ENCODE measurements around the gene FOXC2. TPM values are rescaled to one million over a fixed set of nuclear protein-coding genes. Genes with fewer than 3 reads are reported as not detected.

The FOXC2 gene
- total and polyA plus RNA-seq, 10 of the 15 experiments (the other 5 are each of a cell fraction or from before 2014, with no cell fraction given): not detected

DNA sequence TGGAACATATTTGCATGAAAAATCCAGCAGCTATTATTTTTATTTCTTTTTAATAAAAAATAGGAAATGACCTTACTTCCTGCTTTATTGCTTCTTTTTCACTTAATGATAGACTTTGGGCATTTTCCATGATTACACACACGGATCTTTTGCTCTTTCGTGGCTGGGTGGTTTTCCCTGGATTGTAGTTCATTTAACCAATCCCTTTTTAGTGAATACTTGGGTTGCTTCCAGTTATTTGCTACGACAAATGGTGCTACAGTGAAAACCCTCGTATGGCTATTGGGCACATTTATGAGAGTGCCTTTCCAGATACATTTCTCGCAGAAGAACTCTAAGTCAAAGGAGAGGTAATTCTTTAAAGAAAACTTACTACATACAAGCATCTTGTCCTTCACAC is 50.3 kb downstream of the FOXC2 start (continued):
- TF ChIP-seq RFX5 (IDR thresholded peaks at IDR 0.05; ENCODE audit: low read depth, low read length) (no peak), CBX5 (IDR thresholded peaks at IDR 0.05; ENCODE audit: low read depth) (no peak), CREM (IDR thresholded peaks at IDR 0.05; ENCODE audit: low read depth) (no peak), IRF5 (IDR thresholded peaks at IDR 0.05; ENCODE audit: borderline replicate concordance) (no peak)

DNA sequence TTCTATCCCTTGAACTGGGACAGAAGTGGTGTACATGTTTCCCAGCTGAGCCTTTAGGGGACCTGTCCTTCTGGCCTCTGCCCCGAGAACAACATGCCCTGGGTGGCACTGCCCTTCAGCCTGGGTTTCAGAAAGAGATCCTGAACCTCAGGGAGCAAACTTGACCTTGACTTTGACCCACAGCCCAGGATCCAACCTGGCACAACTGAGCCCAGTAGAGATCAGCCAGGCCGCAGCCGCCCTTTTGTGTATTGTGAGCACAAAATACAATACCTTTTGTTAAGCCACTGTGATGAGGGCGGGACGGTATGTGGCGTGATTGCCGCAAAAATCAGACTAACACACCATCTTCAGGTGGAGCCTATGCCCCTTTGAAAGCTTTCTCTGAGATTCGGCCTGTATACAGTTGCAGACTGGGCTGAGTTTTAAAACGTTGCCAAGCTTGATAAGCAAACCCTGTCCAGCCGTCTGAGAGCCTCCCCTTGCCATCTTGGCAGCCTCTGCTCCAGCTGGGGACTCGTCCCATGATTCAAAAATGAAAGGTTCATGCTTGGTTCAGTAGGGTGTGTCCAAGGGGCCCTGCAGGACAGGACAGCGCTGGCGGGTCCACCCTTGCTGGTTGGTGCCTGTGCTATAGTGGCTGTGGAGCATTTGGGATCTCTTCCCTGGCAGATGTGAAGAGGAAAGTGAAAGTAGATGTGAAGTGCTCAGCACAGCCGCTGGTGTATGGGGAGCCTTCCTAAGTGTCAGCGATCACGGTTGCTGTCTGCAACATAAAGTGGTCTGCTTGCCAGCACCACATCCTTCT is 52.0 kb downstream of the FOXC2 start:
- in situ Hi-C loops (cut with MboI): no loop called here
- Histone ChIP-seq H3K36me3 (ENCODE audit: control insufficient read depth in 2 of 2, insufficient read depth in 2 of 2, low read length in 1 of 2) (no peaks in the 10 kb centered on the region), H3K4me1 (ENCODE audit: control insufficient read depth, insufficient read depth, low read length) (no peaks in the 10 kb centered on the region), H3K4me3 (no peak overlapping the region), H3K4me2 (ENCODE audit: control insufficient read depth, insufficient read depth) (no peak overlapping the region), H2AFZ (ENCODE audit: control insufficient read depth, low read depth, low read length) (no peak overlapping the region), H3K79me2 (ENCODE audit: control insufficient read depth, insufficient read depth, low read length) (no peaks in the 10 kb centered on the region), H3K9me3 (replicated peaks; ENCODE audit: control insufficient read depth, insufficient read depth, low read length) (no peaks in the 10 kb centered on the region), H3K9ac (ENCODE audit: control insufficient read depth, insufficient read depth, low read length) (no peak overlapping the region), H3K27ac (ENCODE audit: control insufficient read depth, insufficient read depth) (no peak overlapping the region), H3K27me3 (replicated peaks in 1 of 2; ENCODE audit: control insufficient read depth in 2 of 2, insufficient read depth in 2 of 2, low read length in 1 of 2) (no peaks in the 10 kb centered on the region; a peak in 1 of 4 replicates), H4K20me1 (ENCODE audit: control insufficient read depth, insufficient read depth) (no peaks in the 10 kb centered on the region)
- no TSS peak for BruUV-seq (replicated peaks)
- intact Hi-C loops (cut with micrococcal nuclease; ENCODE audit: unreplicated experiment): no loop called here
- FAIRE-seq (no peak), DNase-seq (ENCODE audit: low read depth, low spot score) (no peak), ATAC-seq (no peak)
- ChIA-PET POLR2A (no interaction called here), CTCF (no interaction called here), RAD21 (ENCODE audit: unreplicated experiment) (no interaction called here), SMC1A (ENCODE audit: uncharacterized antibody, unreplicated experiment) (interaction anchor here (1.0 kb wide), 1 partner anchor 12 kb away, joined by 3 read pairs; no protein-coding TSS in a partner anchor)
- WGBS (ENCODE audit: insufficient coverage, insufficient replicate concordance, low lambda C conversion rate, missing lambda C conversion rate): 54% methylated on average over 16 of the region's 16 CpGs
- TF ChIP-seq SMAD1 (IDR thresholded peaks at IDR 0.05; ENCODE audit: low read depth, partially characterized antibody): no peak
- TF ChIP-seq YY1 (IDR thresholded peaks at IDR 0.05; ENCODE audit: low read depth, low read length): no peak
- TF ChIP-seq TBL1XR1 (IDR thresholded peaks at IDR 0.05; ENCODE audit: low read depth, low read length): no peak
- no peak for TF ChIP-seq RUNX3 (IDR thresholded peaks at IDR 0.05; ENCODE audit: low read length)
- no peak for TF ChIP-seq EP300 (IDR thresholded peaks at IDR 0.05; ENCODE audit: borderline replicate concordance in 1 of 2, control insufficient read depth in 1 of 2, low read depth in 2 of 2, low read length in 2 of 2)
- TF ChIP-seq SMAD5 (IDR thresholded peaks at IDR 0.05; ENCODE audit: low read depth): no peak
- TF ChIP-seq, protein P1, sequence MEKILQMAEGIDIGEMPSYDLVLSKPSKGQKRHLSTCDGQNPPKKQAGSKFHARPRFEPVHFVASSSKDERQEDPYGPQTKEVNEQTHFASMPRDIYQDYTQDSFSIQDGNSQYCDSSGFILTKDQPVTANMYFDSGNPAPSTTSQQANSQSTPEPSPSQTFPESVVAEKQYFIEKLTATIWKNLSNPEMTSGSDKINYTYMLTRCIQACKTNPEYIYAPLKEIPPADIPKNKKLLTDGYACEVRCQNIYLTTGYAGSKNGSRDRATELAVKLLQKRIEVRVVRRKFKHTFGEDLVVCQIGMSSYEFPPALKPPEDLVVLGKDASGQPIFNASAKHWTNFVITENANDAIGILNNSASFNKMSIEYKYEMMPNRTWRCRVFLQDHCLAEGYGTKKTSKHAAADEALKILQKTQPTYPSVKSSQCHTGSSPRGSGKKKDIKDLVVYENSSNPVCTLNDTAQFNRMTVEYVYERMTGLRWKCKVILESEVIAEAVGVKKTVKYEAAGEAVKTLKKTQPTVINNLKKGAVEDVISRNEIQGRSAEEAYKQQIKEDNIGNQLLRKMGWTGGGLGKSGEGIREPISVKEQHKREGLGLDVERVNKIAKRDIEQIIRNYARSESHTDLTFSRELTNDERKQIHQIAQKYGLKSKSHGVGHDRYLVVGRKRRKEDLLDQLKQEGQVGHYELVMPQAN (conservative IDR thresholded peaks at IDR 0.05): no peak
- no peak for TF ChIP-seq ZBTB4 (CRISPR knock-in tag; IDR thresholded peaks at IDR 0.05)
- no peak for TF ChIP-seq MEF2A (IDR thresholded peaks at IDR 0.05; ENCODE audit: insufficient read depth, low read depth, low read length)
